ENCODE results near the gene AK4.

DNA sequence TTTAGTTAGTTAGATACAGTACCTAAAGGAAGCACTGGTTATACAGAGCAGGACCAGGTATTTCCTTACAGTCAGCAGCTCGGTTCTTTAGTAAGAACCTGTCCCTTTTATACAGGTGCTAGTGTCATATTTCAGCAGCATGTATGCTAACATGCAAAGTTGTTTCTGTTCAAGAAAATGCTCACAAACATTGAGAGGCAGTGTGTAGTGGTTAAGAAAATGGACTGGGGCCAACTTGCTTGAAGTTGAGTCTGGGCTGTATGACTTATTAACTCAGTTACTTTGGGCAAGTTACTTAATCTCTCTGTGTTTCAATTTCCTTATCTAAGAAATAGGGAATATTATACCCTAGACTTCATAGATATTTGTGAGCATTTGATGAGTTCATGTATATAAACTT lies 31.1 kb downstream of the AK4 start:
- TF ChIP-seq, protein P1, sequence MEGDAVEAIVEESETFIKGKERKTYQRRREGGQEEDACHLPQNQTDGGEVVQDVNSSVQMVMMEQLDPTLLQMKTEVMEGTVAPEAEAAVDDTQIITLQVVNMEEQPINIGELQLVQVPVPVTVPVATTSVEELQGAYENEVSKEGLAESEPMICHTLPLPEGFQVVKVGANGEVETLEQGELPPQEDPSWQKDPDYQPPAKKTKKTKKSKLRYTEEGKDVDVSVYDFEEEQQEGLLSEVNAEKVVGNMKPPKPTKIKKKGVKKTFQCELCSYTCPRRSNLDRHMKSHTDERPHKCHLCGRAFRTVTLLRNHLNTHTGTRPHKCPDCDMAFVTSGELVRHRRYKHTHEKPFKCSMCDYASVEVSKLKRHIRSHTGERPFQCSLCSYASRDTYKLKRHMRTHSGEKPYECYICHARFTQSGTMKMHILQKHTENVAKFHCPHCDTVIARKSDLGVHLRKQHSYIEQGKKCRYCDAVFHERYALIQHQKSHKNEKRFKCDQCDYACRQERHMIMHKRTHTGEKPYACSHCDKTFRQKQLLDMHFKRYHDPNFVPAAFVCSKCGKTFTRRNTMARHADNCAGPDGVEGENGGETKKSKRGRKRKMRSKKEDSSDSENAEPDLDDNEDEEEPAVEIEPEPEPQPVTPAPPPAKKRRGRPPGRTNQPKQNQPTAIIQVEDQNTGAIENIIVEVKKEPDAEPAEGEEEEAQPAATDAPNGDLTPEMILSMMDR (IDR thresholded peaks at IDR 0.05): no peak
- no peak for TF ChIP-seq EP300 (IDR thresholded peaks at IDR 0.05)

Measured in upper lobe of left lung (tissue), 4 donors.